ENCODE measurements around the gene SACM1L.

DNA sequence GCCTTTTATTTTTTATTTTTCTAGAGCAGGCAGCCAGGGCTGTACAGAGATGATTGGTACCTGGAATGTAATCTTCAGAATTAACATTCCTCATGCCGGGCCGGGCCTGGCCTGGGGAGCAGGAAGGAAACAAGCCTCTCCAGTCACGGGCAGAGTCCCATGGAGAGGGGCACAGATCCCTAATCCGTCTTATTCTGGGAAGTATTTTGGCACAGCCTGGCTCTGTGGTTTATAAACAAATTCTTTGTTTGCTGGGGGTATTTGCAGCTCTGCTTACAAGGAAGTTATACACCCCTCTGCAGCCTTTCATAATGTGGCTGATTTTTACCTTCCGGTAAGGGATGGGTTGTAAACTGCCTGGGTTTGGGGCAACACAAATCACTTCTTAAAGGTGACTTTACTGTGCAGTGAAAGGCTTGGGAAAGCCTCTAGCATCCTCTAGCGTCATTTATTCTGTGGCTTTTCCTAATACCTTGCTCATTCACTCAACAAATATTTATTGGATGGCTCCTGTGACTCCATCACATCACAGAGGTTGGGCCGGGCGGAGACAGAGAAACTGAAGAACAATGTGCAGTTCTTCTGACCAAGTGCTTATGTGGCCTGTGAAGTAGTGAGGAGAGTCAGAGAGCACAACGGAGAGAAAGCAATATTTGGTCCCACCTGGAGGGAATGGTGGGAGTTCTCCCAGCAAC, 104.4 kb downstream of the SACM1L start:
- TF ChIP-seq CTCF (IDR thresholded peaks at IDR 0.05), result no peak
- TF ChIP-seq POLR2A (IDR thresholded peaks at IDR 0.05), result no peak
- TF ChIP-seq EP300 (IDR thresholded peaks at IDR 0.05), result no peak

Data from tibial nerve (tissue), 4 donors.